ENCODE measurements around the gene AURKA.
"Not testable (repeated sequence)": the region's sequence is repeated elsewhere in the genome, so short reads cannot be mapped to it uniquely, and the experiment has no call there.

The AURKA gene

DNA sequence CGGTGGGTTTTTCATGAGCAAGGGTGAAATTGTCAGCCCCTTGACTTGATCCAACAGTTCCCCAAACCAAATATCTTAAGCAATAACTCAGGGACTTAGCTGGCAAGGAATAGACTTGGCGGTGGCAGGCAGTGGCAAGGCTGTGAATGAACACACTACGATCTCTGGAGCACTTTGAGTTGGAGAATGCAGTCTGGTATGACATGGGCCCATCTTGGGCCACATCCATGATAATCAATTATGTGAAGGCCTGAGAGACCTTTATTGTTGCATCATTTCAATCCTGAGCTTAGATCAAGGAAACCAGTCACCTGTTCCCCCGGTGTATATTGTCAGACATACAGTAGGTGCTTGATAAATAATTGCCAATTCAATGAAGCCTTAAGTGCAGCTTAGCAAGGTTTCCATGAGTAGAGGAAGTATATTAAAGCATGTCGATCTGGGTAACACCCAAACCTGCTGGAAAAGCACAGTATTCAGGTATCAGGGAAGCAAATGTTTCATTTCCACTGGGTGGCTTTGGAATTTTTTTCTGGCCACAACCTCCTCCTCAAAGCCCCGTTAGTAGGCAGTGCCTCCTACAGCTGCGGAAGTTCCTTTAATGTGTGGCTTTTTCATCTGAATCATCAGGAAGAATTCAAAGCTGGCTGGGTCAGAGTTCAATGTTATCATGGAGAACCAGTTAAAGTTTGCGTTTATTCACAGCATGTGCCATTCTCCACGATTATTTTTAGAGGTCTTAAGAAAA lies 30.2 kb upstream of the AURKA start:
- no peak for DNase-seq (ENCODE audit: extremely low read depth in 1 of 2, low read depth in 1 of 2)

DNA sequence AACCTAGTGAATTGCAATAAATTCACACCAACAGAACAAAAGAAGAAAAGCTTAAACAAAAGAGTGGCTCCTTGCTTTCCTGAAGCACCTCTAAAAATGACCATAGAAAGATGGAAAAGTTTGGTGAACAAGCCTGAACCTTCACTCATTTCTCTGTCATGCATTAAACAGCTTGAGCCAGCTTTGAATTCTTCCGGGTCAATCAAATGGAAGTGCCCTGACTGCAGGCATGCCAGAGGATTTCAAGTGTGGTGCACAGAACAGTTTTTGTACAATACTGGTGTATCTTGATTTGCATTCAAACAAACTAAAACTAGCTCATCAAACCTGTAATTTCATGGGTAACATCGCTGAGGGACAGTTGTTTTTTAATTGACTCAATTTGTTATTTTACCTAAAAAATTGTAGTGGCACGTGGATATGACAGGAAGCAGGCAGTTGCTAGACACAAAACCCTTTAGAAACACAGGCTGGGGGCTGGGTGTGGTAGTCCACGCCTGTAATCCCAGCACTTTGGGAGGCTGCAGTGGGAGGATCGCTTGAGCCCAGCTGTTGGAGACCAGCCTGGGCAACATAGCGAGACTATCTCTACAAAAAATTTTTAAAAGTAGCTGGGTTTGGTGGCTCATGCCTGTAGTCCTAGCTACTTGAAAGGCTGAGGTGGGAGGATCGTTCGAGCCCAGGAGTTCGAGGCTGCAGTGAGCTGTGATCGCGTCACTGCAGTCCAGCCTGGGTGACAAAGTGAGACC lies 29.1 kb upstream of the AURKA start:
- DNase-seq (ENCODE audit: extremely low read depth in 1 of 2, low read depth in 1 of 2): no peak

DNA sequence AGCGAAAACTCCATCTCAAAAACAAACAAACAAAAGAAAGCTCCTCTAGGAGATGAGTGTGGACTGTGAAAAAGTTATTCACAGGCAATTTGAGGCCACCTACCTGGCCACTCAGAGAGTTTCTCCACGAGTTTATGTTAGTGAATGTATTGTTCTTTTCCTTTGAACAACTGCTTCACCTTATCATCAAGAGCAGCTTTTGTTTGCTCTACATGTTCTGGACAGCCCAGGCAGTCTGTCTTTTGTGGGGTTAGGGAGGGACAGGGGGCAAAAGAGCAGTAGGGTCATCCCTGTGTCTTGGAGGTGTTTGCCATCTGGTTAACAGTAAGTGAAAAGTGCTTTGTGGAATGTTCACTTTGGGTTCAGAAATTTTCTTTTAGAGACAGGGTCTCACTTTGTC lies 28.0 kb upstream of the AURKA start:
- DNase-seq (ENCODE audit: extremely low read depth in 1 of 2, low read depth in 1 of 2): no peak

DNA sequence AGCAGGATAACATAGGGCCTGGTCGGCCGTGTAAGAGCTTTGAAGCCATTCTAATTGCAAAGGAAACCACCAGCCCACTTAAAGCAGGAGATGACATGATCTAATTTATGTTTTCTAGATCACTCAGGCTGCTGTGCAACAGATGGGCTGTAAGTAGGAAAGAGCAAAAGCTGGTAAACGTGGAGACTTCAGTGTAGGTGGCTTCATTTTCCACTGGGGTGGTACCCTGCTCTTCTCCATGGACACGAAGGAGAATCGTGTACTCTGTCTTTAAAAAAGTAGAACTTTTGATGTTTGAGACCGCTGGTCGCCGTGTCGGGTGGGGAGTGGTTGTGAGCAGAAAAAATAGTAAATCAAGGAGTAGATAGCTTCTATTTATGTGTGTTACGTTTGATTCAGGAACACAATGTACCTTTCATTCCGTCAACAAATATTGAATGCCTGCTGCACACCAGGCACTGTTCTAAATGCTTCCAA lies 26.4 kb upstream of the AURKA start:
- no peak for DNase-seq (ENCODE audit: extremely low read depth in 1 of 2, low read depth in 1 of 2)

DNA sequence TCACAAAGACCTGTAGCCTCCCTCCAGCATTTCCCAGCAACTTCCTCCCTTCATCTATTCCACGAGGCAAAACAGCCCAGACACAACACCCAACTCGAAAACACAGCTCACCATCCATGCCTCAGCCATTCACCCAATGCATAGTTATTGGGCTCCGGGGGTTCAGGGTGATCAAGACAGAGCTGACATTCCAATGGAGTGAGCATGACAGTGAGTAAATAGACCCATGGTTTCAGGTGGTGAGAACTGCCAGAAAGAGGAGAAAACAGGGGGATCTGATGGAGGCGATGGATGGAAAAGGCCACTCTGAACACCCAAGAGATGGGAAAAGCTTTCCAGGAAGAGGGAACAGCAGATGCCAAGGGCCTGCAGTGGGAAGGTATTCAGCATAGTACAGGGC lies 25.9 kb upstream of the AURKA start:
- no peak for DNase-seq (ENCODE audit: extremely low read depth in 1 of 2, low read depth in 1 of 2)

DNA sequence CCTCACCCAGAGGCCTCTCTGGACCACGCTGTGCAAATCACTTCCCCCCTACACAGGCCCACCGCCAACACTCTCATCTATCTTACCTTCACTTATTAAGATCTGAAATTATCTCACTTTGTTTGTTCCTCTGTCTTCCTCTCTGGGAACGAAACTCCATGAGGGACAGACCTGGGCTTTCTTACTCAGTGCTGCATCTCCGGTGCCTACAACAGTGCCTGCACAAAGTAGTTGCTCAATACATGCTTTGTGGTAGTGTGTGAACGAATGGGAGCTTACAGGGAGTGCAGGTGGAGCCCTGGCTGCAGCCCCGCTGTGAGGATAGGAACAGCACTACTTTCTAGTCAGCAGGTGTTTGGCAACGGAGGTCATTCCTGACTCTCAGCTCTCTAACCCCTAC lies 25.4 kb upstream of the AURKA start:
- DNase-seq (ENCODE audit: extremely low read depth in 1 of 2, low read depth in 1 of 2): no peak

DNA sequence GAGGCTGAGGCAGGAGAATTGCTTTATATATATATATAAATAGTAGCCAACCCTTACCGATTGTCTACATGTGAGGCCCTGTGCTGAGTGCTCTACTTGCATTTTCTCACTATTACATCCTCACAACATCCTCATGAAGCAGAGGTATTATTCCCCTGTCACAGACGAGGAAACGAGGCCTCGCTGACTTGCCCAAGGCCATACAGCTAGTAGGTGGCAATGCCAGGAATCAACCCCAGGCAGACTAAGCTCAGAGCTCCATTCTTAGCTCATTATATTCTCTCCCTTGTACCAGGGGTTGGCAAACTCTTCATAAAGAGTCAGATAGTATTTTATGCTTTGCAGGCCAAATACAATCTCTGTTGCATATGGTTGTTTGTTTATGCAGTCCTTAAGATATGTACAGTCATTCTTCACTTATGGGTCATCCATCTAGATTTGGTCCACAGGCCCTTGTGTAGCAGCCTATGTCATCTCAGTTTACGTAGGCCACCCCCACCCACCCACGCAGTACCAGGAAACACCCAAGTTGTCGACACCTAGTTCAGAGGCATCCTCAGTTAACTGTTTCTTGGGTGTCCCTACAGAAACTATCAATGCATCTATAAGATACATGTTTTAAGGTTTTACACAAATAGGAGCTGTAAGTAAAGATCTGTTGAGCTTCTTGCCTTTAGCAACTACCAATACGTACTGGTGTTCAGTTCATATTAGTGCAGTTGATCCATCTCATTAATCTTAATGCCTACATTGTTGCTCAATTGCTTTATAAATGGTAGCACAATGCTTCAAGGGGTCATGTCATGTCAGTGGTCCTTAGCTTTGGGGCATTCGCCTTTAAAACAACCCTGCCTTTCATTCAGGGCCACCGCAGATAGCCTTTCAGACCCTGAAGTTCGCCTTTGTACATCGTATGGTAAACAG lies 23.1 kb upstream of the AURKA start:
- DNase-seq (ENCODE audit: extremely low read depth in 1 of 2, low read depth in 1 of 2): no peak

DNA sequence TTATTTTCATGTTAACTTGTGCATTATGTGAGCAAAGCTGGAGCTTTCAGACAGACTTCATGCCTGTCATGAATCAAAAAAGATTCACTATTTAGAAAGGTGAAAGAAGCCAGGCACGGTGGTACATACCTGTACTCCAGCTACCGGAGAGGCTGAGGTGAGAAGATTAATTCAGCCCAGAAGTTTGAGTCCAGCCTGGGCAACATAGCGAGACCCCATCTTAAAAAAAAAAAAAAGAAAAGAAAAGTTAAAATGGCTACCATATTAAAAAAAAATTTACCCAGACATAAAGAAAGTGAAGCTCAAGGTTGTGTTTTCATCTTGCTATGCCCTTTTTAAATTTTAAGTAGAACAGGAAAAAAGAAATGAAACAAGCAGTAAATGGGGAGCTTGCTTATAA lies 20.9 kb upstream of the AURKA start:
- no peak for DNase-seq (ENCODE audit: extremely low read depth in 1 of 2, low read depth in 1 of 2)

DNA sequence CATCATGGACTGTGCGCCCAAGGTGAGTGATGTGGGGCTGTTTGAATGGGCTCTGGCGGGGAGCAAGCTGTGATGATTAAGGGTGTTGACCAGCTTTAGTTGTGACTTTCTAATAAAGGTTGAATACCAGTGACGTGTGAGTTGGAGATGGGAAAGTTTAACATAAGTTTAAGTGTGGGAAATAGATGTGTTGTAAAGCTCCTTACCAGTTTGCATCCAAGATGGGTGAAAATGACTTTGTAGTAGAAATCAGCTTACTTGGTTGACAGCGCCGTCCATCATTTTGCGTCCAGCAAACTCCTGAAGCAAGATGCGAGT lies 20.4 kb upstream of the AURKA start:
- no peak for DNase-seq (ENCODE audit: extremely low read depth in 1 of 2, low read depth in 1 of 2)

DNA sequence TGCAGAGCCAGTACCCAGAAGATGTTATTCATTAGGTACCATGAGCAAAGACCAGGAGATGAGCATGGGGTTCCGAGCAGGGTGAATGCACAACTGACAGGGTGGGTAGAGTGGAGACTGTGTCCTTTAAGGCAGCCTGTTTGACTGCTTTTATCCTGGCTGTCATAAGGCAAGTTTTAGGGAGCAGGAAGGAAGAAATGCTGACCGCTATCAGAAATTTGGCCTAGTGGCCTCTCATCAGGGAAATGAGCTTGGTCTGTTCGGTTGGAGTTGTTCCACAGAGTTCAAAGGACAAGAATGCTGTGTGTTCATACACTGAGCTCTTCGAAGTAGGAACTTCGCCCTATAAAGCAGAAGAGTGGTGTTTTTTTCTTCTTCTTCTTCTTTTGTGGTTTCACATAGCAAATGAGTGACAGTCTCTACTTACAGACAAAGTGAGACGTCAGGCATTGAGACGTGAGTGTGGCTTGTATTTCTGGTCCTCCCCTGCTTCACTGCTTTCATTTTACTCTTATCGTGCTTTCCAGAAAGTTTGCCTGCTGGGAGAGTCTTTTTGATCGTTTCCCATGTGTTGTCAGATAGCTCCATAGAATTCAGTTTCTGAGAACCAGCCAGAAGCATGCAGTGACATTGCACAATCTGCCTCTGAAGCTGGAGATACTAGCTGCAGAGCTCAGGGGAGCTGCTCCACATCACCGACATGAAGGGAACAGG lies 19.9 kb upstream of the AURKA start, which contains the start of gene CASS4:
CASS4 (plus strand) TSS at position 502 of the 714 bp plus-strand sequence; CDS start at position 701, 199 bp downstream.
- no peak for DNase-seq (ENCODE audit: extremely low read depth in 1 of 2, low read depth in 1 of 2)

DNA sequence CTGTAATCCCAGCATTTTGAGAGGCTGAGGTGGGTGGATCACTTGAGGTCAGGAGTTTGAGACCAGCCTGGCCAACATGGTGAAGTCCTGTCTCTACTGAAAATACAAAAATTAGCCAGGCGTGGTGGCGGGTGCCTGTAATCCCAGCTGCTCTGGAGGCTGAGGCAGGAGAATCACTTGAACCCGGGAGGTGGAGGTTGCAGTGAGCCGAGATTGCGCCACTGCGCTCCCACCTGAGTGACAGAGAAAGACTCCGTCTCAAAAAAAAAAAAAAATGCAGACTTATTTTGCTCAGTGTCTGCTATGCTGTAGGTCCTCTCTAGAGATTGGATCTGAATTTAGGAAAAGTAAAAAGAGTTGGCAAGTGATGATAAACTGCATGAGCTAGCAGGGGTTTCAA lies 19.3 kb upstream of the AURKA start:
- not testable (repeated sequence) for DNase-seq (ENCODE audit: extremely low read depth in 1 of 2, low read depth in 1 of 2)

DNA sequence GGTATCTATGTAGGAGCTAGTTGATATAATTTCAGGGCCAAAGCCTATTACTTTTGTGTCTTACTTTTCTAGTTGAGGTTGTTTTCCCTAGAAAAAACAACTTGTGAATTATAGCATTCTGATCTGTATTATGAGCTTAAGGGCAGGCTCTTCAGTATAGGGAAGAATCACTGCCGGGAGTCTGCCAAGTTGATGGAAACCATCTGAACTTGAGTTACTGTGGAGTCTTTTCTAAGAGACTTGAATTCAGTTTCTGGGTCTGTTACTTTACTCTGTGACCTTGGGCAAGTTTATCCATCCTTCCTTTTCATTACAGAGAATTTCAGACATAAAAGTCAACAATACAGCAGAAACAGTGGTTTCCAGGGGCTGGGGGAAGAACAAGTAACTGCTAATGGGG lies 17.9 kb upstream of the AURKA start:
- no peak for DNase-seq (ENCODE audit: extremely low read depth in 1 of 2, low read depth in 1 of 2)

DNA sequence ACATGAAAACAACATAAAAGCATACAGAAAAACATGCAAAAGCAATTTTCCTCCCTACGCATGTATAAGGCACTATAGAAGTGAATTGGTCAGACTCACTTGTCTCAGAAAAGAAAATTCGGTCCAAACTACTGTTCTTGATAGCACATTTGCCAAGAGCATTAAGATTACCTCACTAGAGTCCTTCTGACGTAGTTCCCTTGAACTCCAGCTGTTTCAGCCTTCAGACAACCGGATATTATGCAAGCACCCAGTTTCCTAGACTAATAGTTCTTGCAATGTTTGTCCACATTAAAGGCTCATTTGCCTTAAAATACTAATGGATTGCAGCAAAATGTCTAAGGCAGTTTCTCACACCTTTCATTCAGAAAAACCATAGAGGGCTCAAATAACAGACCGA lies 17.5 kb upstream of the AURKA start:
- DNase-seq (ENCODE audit: extremely low read depth in 1 of 2, low read depth in 1 of 2): no peak

DNA sequence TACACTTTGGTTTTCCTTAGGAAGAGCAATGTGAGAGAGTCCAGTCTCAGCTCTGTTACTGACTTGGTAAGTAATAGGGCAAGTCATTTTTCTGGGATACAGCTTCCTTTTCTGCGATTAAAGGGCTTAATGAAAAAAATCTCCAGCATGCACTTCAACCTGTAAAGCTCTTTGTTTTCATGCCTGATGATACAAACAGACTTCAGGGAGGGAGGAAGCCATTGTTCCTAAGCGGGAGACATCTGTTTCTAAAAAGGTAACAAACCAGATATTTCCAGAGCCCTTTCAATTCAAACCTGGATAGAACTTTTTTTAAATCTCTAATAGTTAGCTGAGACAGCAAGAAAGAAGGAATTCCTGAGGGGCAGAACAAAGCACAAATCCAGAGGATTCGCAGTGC lies 14.9 kb upstream of the AURKA start:
- DNase-seq (ENCODE audit: extremely low read depth in 1 of 2, low read depth in 1 of 2): no peak

DNA sequence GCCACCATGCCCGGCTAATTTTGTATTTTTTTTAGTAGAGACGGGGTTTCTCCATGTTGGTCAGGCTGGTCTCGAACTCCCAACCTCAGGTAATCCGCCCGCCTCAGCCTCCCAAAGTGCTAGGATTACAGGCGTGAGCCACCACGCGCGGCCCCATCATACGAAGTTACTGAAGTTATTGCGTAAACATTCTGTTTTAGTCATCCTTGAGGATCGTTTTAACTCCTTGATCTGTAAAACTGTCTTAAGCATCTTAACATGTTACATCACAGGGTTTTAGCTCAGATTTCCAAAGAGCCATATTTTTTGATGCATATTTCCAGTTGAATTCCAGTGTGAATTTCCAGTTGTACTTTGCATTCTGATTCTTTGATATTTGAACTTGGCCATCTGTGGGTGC lies 13.3 kb upstream of the AURKA start:
- DNase-seq (ENCODE audit: extremely low read depth in 1 of 2, low read depth in 1 of 2): not testable (repeated sequence)

DNA sequence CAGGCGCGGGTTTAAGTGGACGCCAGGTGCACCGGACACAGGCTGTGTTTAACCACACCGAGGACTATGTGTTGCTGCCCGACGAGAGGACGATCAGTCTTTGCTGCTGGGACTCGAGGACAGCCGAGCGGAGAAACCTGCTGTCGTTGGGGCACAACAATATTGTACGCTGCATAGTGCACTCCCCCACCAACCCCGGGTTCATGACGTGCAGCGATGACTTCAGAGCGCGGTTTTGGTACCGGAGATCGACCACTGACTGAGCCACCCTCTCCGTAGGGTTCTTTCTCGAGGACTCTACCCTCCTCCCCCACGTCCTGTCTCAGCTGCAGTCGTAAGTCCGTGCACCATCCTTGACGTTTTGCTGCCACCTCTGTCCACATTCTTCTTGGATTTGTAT lies 11.4 kb upstream of the AURKA start:
- DNase-seq (ENCODE audit: extremely low read depth in 1 of 2, low read depth in 1 of 2): no peak

DNA sequence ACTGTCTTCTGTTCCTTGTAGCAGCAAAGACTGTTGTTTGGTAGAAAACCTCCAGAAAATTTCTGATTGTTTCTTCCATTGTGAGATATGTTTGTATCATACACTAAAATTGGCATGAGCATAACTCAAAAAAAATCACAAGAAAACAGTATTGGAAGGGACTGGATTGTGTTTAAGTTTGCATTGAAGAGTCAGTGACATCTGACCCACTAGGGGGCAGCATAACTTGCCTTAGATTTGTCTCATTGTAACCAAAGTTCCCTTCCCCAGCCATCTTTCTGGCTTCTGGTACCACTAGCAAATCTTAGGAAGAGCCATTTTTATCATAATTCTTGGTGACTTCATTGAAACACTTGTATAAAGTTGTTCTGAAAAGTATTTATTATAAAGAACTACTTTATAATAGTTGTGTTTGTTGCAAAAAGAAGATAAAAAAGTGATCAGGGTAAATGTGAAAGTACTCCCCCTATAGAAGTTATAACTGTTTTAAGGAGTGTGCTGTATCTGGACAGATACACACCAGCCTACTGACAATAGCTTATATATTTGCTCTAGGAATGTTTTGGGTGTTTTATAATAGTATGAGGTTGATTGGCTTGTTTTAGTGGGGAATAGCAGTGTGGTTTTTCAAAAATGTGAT lies 8.1 kb upstream of the AURKA start:
- DNase-seq (ENCODE audit: extremely low read depth in 1 of 2, low read depth in 1 of 2): peak; percentile 32 to 35

DNA sequence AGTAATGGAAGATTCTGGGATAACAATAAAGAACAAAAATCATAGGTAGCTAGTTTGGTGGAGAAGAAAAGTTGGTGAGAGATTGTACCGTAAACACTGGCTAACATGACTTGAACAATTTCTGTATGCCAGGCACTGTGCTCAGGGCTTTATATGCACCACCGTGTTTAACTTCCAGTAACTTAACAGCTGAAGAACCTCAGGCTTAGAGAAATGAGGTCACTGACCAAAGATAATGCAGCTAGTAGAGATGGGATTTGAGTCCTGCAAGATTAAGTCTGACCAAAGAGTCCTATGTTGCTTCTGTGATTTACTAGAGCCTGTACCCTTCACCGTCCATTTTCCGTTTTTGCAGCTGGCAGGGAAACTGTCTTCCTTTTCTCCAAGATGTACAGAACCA lies 3.2 kb upstream of the AURKA start:
- DNase-seq (ENCODE audit: extremely low read depth in 1 of 2, low read depth in 1 of 2): no peak

DNA sequence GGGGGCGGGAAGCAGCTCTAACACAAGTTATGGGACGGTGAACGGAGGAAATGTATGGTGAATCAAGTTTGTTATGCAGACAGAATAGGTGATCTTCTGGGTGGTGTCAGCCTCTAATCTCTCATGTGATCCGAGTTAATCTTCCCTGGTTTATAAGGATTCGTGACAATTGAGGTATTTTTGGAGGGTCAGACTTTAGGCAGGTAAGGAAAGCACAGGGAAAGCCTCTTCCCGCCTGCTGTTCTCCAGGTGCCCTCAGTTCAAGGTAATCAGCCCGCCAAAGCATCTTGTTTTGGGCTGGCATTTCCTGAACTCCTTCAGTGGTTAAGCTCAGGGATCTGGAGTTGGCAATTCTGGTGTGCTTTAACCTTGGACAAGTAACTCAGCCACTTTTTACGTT lies 1.6 kb upstream of the AURKA start:
- no peak for DNase-seq (ENCODE audit: extremely low read depth in 1 of 2, low read depth in 1 of 2)

DNA sequence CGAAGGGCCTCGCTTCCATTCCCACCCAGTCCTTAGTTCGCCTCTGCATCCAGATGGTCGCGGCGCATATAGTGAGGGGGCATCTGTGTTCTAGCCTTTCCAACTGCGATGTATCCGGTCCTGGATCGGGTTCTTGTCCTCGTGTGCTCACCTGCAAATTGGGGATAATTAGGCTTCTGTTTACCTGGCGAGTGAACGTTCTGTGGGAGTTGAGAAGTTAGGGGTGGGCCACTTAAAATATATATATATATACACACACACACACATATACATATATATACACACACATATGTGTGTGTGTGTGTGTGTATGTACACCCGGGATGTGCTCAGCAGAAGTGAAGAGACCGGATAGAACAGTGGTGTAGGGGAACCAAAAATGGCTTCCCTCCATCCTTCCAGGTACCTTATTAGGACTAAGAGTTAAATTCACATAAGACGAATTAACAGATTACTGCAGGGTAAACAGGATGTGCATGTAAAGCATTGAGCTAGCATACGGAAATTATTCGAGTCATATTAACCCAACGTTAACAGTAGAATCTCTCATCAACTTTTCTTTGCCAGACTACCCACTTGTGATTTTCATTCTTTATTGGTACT lies 967 bp upstream of the AURKA start:
- no peak for DNase-seq (ENCODE audit: extremely low read depth in 1 of 2, low read depth in 1 of 2)
